ENCODE data around the gene TTC3.

GRCh38 chr21:37157938-37158337, 84.9 kb downstream of the TTC3 start:
- TF ChIP-seq ATF2 (tag by site-specific recombination; IDR thresholded peaks at IDR 0.05; ENCODE audit: low read depth) (no peak), ZNF280D (tag by site-specific recombination; IDR thresholded peaks at IDR 0.05) (no peak), KLF8 (tag by site-specific recombination; IDR thresholded peaks at IDR 0.05) (no peak), ZNF510 (tag by site-specific recombination; IDR thresholded peaks at IDR 0.05; ENCODE audit: insufficient replicate concordance) (no peak), CTCF (tag by site-specific recombination; IDR thresholded peaks at IDR 0.05) (no peak), MYNN (tag by site-specific recombination; IDR thresholded peaks at IDR 0.05; ENCODE audit: borderline replicate concordance) (no peak), TCF7L2 (IDR thresholded peaks at IDR 0.05; ENCODE audit: borderline replicate concordance, low read depth, low read length) (no peak), ZNF830 (tag by site-specific recombination; IDR thresholded peaks at IDR 0.05; ENCODE audit: low read depth) (no peak), PBX3 (CRISPR knock-in tag; IDR thresholded peaks at IDR 0.05) (no peak), ZBTB1 (tag by site-specific recombination; IDR thresholded peaks at IDR 0.05) (no peak)
